NCI-H510A (cell line): Measurements from ENCODE around the gene RNF187.

ENCODE experiments used
- DNase-seq: peaks from one replicate; lab custom pipeline; 2025; lab: John Stamatoyannopoulos, UW

The RNF187 gene

DNA sequence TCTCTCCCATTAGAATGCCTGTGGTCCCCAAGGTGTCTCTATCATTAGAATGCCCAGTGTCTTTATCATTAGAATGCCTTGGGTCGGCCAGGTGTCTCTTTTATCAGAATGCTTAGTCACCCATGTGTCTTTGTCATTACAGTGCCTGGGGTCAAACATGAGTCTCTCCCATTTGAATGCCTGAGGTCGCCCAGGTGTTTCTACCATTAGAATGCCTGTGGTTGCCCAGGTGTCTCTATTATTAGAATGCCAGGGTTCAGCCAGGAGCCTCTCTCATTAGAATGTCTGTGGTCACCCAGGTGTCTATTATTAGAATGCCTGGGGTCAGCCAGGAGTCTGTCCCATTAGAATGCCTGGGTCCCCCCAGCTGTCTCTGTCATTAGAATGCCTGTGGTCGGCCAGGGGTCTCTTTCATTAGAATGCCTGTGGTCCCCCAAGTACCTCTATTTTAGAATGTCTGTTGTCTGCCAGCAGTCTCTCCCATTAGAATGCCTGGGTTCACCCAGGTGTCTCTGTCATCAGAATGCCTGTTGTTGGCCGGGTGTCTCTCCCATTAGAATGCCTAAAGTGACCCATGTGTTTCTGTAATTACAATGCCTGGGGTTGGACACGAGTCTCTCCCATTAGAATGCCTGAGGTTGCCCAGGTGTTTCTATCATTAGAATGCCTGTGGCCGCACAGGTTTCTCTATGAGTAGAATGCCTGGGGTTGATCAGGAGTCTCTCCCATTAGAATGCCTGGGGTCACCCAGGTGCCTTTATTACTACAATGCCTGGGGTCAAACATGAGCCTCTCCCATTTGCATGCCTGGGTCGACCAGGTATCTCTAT lies 57.1 kb downstream of the RNF187 start:
- no peak for DNase-seq

DNA sequence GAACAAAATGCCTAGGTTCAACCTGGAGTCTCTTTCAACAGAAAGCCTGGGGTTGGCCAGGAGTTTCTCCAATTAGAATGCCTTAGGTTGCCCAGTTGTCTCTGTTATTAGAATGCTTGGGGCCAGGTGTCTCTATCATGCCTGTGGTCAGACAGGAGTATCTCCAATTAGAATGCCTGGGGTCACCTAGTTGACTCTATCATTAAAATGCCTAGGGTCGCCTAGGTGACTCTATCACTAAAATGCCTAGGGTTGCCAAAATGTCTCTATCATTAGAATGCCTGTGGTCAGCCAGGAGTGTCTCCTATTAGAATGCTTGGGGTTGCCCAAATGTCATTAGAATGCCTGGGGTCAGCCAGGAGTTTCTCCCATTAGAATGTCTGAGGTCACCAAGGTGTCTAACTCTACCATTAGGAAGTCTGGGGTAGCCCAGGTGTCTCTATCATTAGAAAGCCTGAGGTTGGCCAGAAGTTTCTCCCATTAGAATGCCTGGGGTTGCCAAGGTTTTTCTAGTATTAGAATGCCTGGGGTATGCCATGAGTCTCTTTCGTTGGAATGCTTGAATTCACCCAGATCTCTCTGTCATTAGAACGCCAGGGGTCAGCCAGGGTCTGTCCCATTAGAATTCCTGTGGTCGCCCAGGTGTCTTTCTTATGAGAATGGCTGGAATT lies 57.9 kb downstream of the RNF187 start:
- no peak for DNase-seq
